Esophagus muscularis mucosa (tissue), 4 donors: Measurements from ENCODE around the gene NUBP2. TPM values are rescaled to one million over a fixed set of nuclear protein-coding genes. Genes with fewer than 3 reads are reported as not detected.

Source experiments
- DNase-seq: peaks from one replicate; pipeline ENCODE4 v3.0.0-alpha.2; 2017; ENCODE audit errors: extremely low spot score
- H3K27ac ChIP-seq, 4 donors: fragments of 200-600 bp; sonication (generic); replicated peaks in 1 of 4; 1 replicate in 3 of 4; 2 replicates in 1 of 4; pipeline ENCODE4 v1.5.1; 2016 to 2019; ENCODE audit warnings: mild to moderate bottlenecking in 1 of 4
- H3K27me3 ChIP-seq, 4 donors: fragments of 200-600 bp; sonication (generic); one replicate each; pipeline versions ENCODE4 v1.5.1 to v1.6.0; 2016 to 2019
- H3K36me3 ChIP-seq, 4 donors: fragments of 200-600 bp; sonication (generic); one replicate each; pipeline ENCODE4 v1.5.1; 2016 to 2019
- H3K4me1 ChIP-seq, 4 donors: fragments of 200-600 bp; sonication (generic); one replicate each; pipeline ENCODE4 v1.5.1; 2016 to 2019
- H3K4me3 ChIP-seq, 4 donors: fragments of 200-600 bp; sonication (generic); 1 replicate in 2 of 4; 2 replicates in 2 of 4; pipeline ENCODE4 v1.5.1; 2016 to 2019; ENCODE audit warnings: mild to moderate bottlenecking in 4 of 4, moderate library complexity in 1 of 4
- H3K9me3 ChIP-seq, 4 donors: fragments of 200-600 bp; sonication (generic); 1 replicate in 3 of 4; 2 replicates in 1 of 4; pipeline ENCODE4 v1.5.1; 2016 to 2019
- EP300 ChIP-seq: sonication (generic); formaldehyde crosslinking; IDR thresholded peaks from one replicate; pipeline ENCODE4 v1.6.1; 2017; ENCODE audit warnings: antibody characterized with exemption
- POLR2A ChIP-seq: fragments of 450-650 bp; IDR thresholded peaks from one replicate; pipeline ENCODE4 v1.6.1; 2017; ENCODE audit warnings: antibody characterized with exemption, moderate library complexity, mild to moderate bottlenecking, low read depth
- POLR2AphosphoS5 ChIP-seq, 2 donors: sonication (generic); formaldehyde crosslinking; IDR thresholded peaks; one replicate each; pipeline ENCODE4 v1.6.1; 2017; ENCODE audit warnings: antibody characterized with exemption in 2 of 2
- WGBS: methylation state at CpG from one replicate; pipeline ENCODE4 v1.1.5; 2018; 5-methylcytosine and 5-hydroxymethylcytosine counted together
- intact Hi-C: fragments of 100-400 bp; cut with DNase I; formaldehyde crosslinking; loops from one replicate; pipeline ENCODE4 v1.15.1; 2023
- total RNA-seq, 4 donors: library from RNA; depleted of rRNA; stranded (reverse); fragments of >200 nt; gene quantifications; one replicate each; pipeline versions ENCODE4 v1.1.0 to v1.2.1, GENCODE V29; 2016
- TF ChIP-seq, protein P1 (sequence below), 3 experiments: fragments of 200-600 bp in 2 of 3; fragments of 450-650 bp in 1 of 3; sonication (generic) in 2 of 3; IDR thresholded peaks; one replicate each; pipeline ENCODE4 v1.5.1; 2017 to 2019; ENCODE audit warnings: antibody characterized with exemption in 3 of 3, mild to moderate bottlenecking in 2 of 3, moderate library complexity in 1 of 3

The NUBP2 gene
- total RNA-seq, 4 donors from 2014 or later: 82.7 to 93.8 (median 87.6) TPM

DNA sequence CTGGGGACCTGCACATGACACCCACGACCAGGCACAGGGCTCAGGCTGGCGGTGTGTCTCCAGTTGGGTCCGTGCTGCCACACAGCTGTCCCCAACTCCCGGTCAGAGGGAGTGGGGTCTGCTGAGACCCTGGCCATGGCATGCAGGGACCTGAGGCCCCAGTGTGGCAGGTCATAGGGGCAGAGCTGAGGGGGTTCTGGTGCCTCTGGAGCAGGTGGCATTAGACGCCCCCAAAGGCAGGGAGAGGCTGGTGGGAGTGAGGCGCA is 4.2 kb downstream of the NUBP2 start:
- no peaks in the 10 kb centered on the region for H3K9me3 ChIP-seq
- TF ChIP-seq EP300: no peak
- no peak for TF ChIP-seq POLR2AphosphoS5 (IDR thresholded peaks at IDR 0.05)
- TF ChIP-seq POLR2A: no peak
- TF ChIP-seq, protein P1, sequence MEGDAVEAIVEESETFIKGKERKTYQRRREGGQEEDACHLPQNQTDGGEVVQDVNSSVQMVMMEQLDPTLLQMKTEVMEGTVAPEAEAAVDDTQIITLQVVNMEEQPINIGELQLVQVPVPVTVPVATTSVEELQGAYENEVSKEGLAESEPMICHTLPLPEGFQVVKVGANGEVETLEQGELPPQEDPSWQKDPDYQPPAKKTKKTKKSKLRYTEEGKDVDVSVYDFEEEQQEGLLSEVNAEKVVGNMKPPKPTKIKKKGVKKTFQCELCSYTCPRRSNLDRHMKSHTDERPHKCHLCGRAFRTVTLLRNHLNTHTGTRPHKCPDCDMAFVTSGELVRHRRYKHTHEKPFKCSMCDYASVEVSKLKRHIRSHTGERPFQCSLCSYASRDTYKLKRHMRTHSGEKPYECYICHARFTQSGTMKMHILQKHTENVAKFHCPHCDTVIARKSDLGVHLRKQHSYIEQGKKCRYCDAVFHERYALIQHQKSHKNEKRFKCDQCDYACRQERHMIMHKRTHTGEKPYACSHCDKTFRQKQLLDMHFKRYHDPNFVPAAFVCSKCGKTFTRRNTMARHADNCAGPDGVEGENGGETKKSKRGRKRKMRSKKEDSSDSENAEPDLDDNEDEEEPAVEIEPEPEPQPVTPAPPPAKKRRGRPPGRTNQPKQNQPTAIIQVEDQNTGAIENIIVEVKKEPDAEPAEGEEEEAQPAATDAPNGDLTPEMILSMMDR (IDR thresholded peaks at IDR 0.05): no peak
- no peak overlapping the region for H3K4me3 ChIP-seq
- H3K4me1 ChIP-seq: peaks cover 12 to 44% (median 28%) of the 10 kb centered on the region in 4 donors
- peaks cover 15 to 71% (median 69%) of the 10 kb centered on the region in 4 donors for H3K36me3 ChIP-seq
- WGBS: 73% methylated on average over 5 of the region's 6 CpGs
- no peak overlapping the region for H3K27ac ChIP-seq
- intact Hi-C loops: loop anchor here (5.0 kb wide), 1 partner anchor 35 kb away; no protein-coding TSS in a partner anchor
- no peaks in the 10 kb centered on the region for H3K27me3 ChIP-seq
- DNase-seq: no peak

DNA sequence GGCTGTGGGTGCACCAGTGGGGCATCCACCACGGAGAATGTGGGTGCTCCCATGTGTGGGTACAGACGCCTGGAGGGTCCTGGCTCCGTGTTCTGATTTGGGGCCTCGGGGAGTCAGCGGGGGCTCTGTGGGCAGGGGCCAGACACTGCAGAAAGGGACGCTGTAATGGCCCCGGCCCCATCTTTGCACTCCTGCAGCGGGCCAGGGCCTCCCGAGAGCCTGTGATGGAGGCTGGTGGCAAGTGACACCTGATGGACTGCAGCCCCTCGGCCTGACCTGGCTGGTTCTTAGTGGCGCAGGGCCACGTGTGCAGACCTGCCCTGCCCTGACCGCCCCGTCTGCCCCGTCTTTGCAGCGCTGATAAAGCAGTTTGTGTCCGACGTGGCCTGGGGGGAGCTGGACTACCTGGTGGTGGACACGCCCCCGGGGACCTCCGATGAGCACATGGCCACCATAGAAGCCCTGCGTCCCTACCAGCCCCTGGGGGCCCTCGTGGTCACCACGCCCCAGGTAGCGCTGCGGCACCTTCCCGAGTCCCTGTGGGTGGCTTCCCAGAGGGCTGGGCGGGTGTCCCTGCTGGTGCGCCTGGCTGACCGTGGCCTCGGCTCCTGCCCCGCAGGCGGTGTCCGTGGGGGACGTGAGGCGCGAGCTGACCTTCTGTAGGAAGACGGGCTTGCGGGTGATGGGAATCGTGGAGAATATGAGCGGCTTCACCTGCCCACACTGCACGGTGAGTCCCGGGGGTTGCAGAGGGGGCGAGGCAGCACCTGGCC is 4.7 kb downstream of the NUBP2 start:
- Histone ChIP-seq H3K4me3 (no peak overlapping the region), H3K36me3 (peaks cover 15 to 76% (median 71%) of the 10 kb centered on the region in 4 donors), H3K9me3 (no peaks in the 10 kb centered on the region), H3K27ac (no peak overlapping the region), H3K4me1 (peaks cover 12 to 42% (median 28%) of the 10 kb centered on the region in 4 donors), H3K27me3 (no peaks in the 10 kb centered on the region)
- no peak for TF ChIP-seq EP300
- no peak for TF ChIP-seq POLR2AphosphoS5 (IDR thresholded peaks at IDR 0.05)
- no peak for TF ChIP-seq POLR2A
- TF ChIP-seq, protein P1 (IDR thresholded peaks at IDR 0.05): no peak
- WGBS: 87% methylated on average over 33 of the region's 44 CpGs
- DNase-seq: no peak
- intact Hi-C loops: loop anchor here (5.0 kb wide), 1 partner anchor 35 kb away; no protein-coding TSS in a partner anchor

DNA sequence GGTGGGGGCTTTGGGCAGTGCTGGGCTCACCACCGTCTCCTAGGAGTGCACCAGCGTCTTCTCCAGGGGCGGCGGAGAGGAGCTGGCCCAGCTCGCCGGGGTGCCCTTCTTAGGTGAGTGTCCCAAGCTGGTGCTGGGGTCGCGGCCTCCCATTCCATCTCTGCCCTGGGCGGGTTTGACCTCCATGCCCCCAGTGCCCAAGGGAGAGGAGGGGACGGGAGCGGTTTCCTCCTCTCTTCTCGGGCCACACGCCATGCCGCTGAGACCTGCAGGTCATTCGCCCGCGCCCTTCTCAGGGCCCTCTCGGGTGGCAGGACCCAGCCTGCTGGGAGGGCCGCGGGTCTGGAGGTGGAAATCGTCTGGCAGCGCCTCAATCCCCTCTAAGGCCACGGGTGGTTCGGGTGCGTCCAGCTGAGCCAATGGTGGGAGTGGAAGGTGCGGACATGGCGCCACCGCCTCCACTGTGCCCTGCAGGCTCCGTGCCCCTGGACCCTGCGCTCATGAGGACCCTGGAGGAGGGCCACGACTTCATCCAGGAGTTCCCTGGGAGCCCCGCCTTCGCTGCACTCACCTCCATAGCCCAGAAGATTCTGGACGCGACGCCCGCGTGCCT is 5.4 kb downstream of the NUBP2 start:
- Histone ChIP-seq H3K27ac (no peak overlapping the region), H3K9me3 (no peaks in the 10 kb centered on the region), H3K4me1 (peaks cover 12 to 41% (median 27%) of the 10 kb centered on the region in 4 donors), H3K27me3 (no peaks in the 10 kb centered on the region), H3K36me3 (peaks cover 15 to 76% (median 71%) of the 10 kb centered on the region in 4 donors), H3K4me3 (no peak overlapping the region)
- TF ChIP-seq, protein P1 (IDR thresholded peaks at IDR 0.05): no peak
- TF ChIP-seq EP300: no peak
- no peak for DNase-seq
- intact Hi-C loops: loop anchor here (5.0 kb wide), 1 partner anchor 34 kb away; no protein-coding TSS in a partner anchor
- 94% methylated on average over 27 of the region's 38 CpGs for WGBS

DNA sequence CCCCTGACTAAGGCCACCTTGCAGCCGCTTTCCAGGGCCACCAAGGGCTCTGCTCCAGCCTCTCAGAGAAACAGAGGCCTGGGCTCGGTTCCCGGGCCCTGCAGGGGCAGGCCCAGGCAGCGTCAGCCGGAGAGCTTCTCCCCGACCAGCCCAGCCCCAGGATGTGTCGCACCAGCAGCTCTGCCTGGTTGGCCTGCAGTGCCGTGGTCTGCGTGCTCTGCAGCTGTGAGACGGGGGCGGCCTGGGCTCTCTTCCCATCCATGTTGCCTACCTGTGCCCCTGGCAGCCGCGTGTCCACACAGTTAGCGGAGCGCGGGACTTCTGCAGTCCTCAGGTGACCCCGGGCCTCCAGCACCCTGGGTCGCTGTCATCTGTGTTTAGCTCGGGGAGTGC is 5.9 kb downstream of the NUBP2 start:
- no peak for DNase-seq
- Histone ChIP-seq H3K9me3 (no peaks in the 10 kb centered on the region), H3K27me3 (no peaks in the 10 kb centered on the region), H3K27ac (no peak overlapping the region), H3K36me3 (peaks cover 15 to 76% (median 71%) of the 10 kb centered on the region in 4 donors), H3K4me3 (no peak overlapping the region), H3K4me1 (peaks cover 8 to 36% (median 23%) of the 10 kb centered on the region in 4 donors)
- intact Hi-C loops: loop anchor here (5.0 kb wide), 1 partner anchor 34 kb away; no protein-coding TSS in a partner anchor
- 66% methylated on average over 4 of the region's 19 CpGs for WGBS
- no peak for TF ChIP-seq POLR2A
- no peak for TF ChIP-seq POLR2AphosphoS5 (IDR thresholded peaks at IDR 0.05)
- TF ChIP-seq, protein P1 (IDR thresholded peaks at IDR 0.05): no peak
- TF ChIP-seq EP300: no peak
